B cell (primary cell): ENCODE measurements around the gene ZNF286A. TPM values are rescaled to one million over a fixed set of nuclear protein-coding genes. Genes with fewer than 3 reads are reported as not detected.

Source experiments
- ATAC-seq: fragments of 200-7000 bp; cut with Tn5 transposase; one replicate; pipeline ENCODE4 v1.10.0; 2021; ENCODE audit warnings: low read depth, mild to moderate bottlenecking, moderate number of reproducible peaks, moderate library complexity
- CTCF ChIA-PET: fragments of 350-600 bp; sonication (Branson Sonifier 250); formaldehyde crosslinking; loops from one replicate; lab custom pipeline; 2021; ENCODE audit warnings: antibody characterized with exemption, inconsistent platforms; lab: Charles Lee
- POLR2A ChIA-PET: fragments of 350-600 bp; sonication (Branson Sonifier 250); formaldehyde crosslinking; loops from one replicate; lab custom pipeline; 2021; ENCODE audit warnings: antibody characterized with exemption; lab: Charles Lee
- DNase-seq: peaks from one replicate; pipeline ENCODE4 v3.0.0; 2013
- H2AFZ ChIP-seq: 2 replicates; pipeline ENCODE4 v1.6.1; 2012; ENCODE audit warnings: mild to moderate bottlenecking, low read depth, low read length; ENCODE audit not compliant: insufficient read depth, poor library complexity, severe bottlenecking
- H3K27ac ChIP-seq, 2 donors: 1 replicate in 1 of 2; 2 replicates in 1 of 2; pipeline ENCODE4 v1.5.1; 2012 to 2013; ENCODE audit warnings: low read length in 2 of 2, mild to moderate bottlenecking in 2 of 2, moderate library complexity in 1 of 2
- H3K27me3 ChIP-seq, 4 experiments: fragments of 200-600 bp in 1 of 4; sonication (generic) in 1 of 4; replicated peaks in 1 of 4; 1 replicate in 2 of 4; 2 replicates in 2 of 4; pipeline versions ENCODE4 v1.6.1 to v1.7.0; 2013 to 2016; ENCODE audit warnings: low read length in 3 of 4, mild to moderate bottlenecking in 2 of 4, mixed read lengths in 1 of 4, moderate library complexity in 1 of 4; ENCODE audit not compliant: insufficient read depth in 4 of 4, control insufficient read depth in 3 of 4; ENCODE audit errors: control extremely low read depth in 1 of 4
- H3K36me3 ChIP-seq, 2 experiments: replicated peaks in 1 of 2; 1 replicate in 1 of 2; 2 replicates in 1 of 2; pipeline versions ENCODE4 v1.6.1 to v1.7.1; 2013; ENCODE audit warnings: low read length in 1 of 2; ENCODE audit not compliant: insufficient read depth in 2 of 2, control insufficient read depth in 1 of 2; ENCODE audit errors: control extremely low read depth in 1 of 2, extremely low read depth in 1 of 2
- H3K4me1 ChIP-seq, 2 donors: fragments of 200-600 bp in 1 of 2; sonication (generic) in 1 of 2; 1 replicate in 1 of 2; 2 replicates in 1 of 2; pipeline versions ENCODE4 v1.5.1 to v1.6.1; 2013 to 2017; ENCODE audit warnings: low read length in 2 of 2; ENCODE audit not compliant: control insufficient read depth in 2 of 2, insufficient read depth in 2 of 2
- H3K4me2 ChIP-seq: replicated peaks from 2 replicates; pipeline ENCODE3; 2012; ENCODE audit warnings: mild to moderate bottlenecking, low read depth, low read length; ENCODE audit not compliant: poor library complexity, severe bottlenecking
- H3K4me3 ChIP-seq, 5 experiments: fragments of 200-600 bp in 1 of 5; sonication (generic) in 1 of 5; 1 replicate in 3 of 5; 2 replicates in 2 of 5; pipeline versions ENCODE4 v1.5.1 to v1.7.0; 2011 to 2016; ENCODE audit warnings: low read length in 4 of 5, mild to moderate bottlenecking in 4 of 5, low read depth in 2 of 5, control low read depth in 1 of 5, moderate library complexity in 1 of 5; ENCODE audit not compliant: insufficient read depth in 1 of 5; ENCODE audit errors: control extremely low read depth in 1 of 5, extremely low read depth in 1 of 5
- H3K79me2 ChIP-seq: fragments of 200-600 bp; sonication (generic); one replicate; pipeline ENCODE4 v1.6.0; 2016; ENCODE audit warnings: low read length; ENCODE audit not compliant: control insufficient read depth, insufficient read depth
- H3K9ac ChIP-seq: fragments of 200-600 bp; sonication (generic); 2 replicates; pipeline ENCODE4 v1.6.1; 2017; ENCODE audit warnings: mild to moderate bottlenecking, low read length, moderate library complexity
- H3K9me3 ChIP-seq, 3 donors: one replicate each; pipeline versions ENCODE4 v1.6.1 to v1.7.1; 2013; ENCODE audit warnings: low read length in 2 of 3; ENCODE audit not compliant: control insufficient read depth in 2 of 3, insufficient read depth in 1 of 3; ENCODE audit errors: control extremely low read depth in 1 of 3
- H4K20me1 ChIP-seq: 2 replicates; pipeline ENCODE4 v1.6.0; 2012; ENCODE audit warnings: mild to moderate bottlenecking, low read length; ENCODE audit not compliant: insufficient read depth, control insufficient read depth, poor library complexity, severe bottlenecking
- H3K27ac Mint-ChIP-seq: one replicate; pipeline ENCODE4 v1.8.0; 2021; ENCODE audit warnings: mixed read lengths
- H3K27me3 Mint-ChIP-seq: one replicate; pipeline ENCODE4 v1.8.0; 2021; ENCODE audit warnings: mixed read lengths
- H3K4me1 Mint-ChIP-seq: one replicate; pipeline ENCODE4 v1.8.0; 2021; ENCODE audit warnings: mixed read lengths
- H3K4me3 Mint-ChIP-seq: one replicate; pipeline ENCODE4 v1.8.0; 2021; ENCODE audit warnings: mixed read lengths
- H3K9me3 Mint-ChIP-seq: one replicate; pipeline ENCODE4 v1.8.0; 2022; ENCODE audit warnings: mixed read lengths; ENCODE audit not compliant: insufficient read depth
- EZH2 ChIP-seq: IDR thresholded peaks from 2 replicates; pipeline ENCODE4 v1.6.1; 2012; ENCODE audit warnings: borderline replicate concordance, low read depth, mild to moderate bottlenecking, moderate library complexity, low read length; ENCODE audit not compliant: insufficient read depth, poor library complexity, severe bottlenecking
- WGBS: methylation state at CpG from one replicate; pipeline ENCODE4 v1.1.5; 2013; ENCODE audit warnings: missing lambda C conversion rate; ENCODE audit not compliant: insufficient coverage; 5-methylcytosine and 5-hydroxymethylcytosine counted together
- intact Hi-C: fragments of 100-400 bp; cut with micrococcal nuclease; formaldehyde crosslinking; loops from one replicate; pipeline ENCODE4 v1.10.0; 2022
- polyA plus RNA-seq: library from polyadenylated mRNA; depleted of rRNA; stranded (reverse); fragments of >200 nt; gene quantifications from 2 replicates; pipeline ENCODE4 v1.2.3, GENCODE V29; 2012
- total RNA-seq, 2 donors: library from RNA; stranded (reverse); fragments of 120-200 nt in 1 of 2; gene quantifications; 1 replicate in 1 of 2; 2 replicates in 1 of 2; pipeline versions ENCODE4 v1.2.3 to v1.2.4, GENCODE V29; 2013 to 2022
- TF ChIP-seq, protein P1 (sequence below): fragments of 200-600 bp; IDR thresholded peaks from one replicate; pipeline ENCODE4 v1.8.0; 2022; ENCODE audit warnings: antibody characterized with exemption, mild to moderate bottlenecking

ZNF286A gene
- total and polyA plus RNA-seq, 2 donors (not counting 1 experiment from before 2014, with no cell fraction given) = 7.0 to 30.4 TPM

DNA sequence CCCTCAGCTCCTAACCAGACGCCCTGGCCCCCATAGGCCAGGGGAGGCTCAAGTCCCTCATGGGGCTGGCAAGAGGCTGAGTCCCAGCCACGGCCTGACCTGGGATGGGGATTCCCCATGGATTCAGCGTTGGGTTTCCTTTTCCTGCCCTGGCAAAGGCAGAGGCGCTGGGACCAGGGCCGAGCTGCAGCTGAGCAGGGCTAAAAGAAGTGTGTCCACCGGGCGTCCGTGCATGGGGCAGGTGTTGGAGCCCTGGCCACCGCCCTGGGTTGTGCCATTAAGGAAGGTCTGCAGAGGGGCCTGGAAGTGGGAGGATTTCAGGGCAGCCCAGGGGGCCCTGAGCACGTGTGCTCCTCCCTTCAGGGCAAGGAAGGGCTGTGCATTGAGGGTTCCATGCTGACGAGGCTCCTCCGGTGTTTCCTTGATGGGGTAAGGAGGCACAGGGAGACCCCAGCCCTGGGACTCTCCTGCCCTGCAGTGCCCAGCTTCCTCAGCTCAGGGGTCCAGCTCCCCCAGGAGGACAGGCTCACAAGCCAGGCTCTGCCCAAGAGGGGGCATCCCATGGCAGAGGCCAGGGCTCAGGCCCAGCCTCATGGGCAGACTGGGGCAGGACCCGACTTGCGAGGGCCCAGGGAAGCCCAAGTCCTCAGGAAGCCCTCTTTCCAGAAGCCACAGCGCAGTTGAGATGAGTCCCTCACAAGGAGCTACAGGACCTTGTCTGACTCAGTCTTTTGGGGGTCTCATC lies 42.7 kb downstream of the ZNF286A start:
- TF ChIP-seq, protein P1, sequence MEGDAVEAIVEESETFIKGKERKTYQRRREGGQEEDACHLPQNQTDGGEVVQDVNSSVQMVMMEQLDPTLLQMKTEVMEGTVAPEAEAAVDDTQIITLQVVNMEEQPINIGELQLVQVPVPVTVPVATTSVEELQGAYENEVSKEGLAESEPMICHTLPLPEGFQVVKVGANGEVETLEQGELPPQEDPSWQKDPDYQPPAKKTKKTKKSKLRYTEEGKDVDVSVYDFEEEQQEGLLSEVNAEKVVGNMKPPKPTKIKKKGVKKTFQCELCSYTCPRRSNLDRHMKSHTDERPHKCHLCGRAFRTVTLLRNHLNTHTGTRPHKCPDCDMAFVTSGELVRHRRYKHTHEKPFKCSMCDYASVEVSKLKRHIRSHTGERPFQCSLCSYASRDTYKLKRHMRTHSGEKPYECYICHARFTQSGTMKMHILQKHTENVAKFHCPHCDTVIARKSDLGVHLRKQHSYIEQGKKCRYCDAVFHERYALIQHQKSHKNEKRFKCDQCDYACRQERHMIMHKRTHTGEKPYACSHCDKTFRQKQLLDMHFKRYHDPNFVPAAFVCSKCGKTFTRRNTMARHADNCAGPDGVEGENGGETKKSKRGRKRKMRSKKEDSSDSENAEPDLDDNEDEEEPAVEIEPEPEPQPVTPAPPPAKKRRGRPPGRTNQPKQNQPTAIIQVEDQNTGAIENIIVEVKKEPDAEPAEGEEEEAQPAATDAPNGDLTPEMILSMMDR = no peak
- TF ChIP-seq EZH2 = no peak
- ChIA-PET CTCF (no interaction called here), POLR2A (no interaction called here)
- Histone ChIP-seq H3K27ac (no peak overlapping the region), H3K27me3 (no peaks in the 10 kb centered on the region), H3K4me1 (no peaks in the 10 kb centered on the region), H3K36me3 (no peaks in the 10 kb centered on the region), H3K4me2 (no peak overlapping the region), H3K4me3 (no peak overlapping the region), H3K9ac (no peak overlapping the region), H3K9me3 (peaks cover 0 to 2% (median 0%) of the 10 kb centered on the region in 3 donors), H2AFZ (no peak overlapping the region), H4K20me1 (no peaks in the 10 kb centered on the region), H3K79me2 (no peaks in the 10 kb centered on the region)
- no peak overlapping the region for H3K4me3 Mint-ChIP-seq
- DNase-seq (no peak), ATAC-seq (no peak)
- no peaks in the 10 kb centered on the region for H3K9me3 Mint-ChIP-seq
- H3K27ac Mint-ChIP-seq = no peak overlapping the region
- 85% methylated on average over 15 of the region's 15 CpGs for WGBS
- H3K27me3 Mint-ChIP-seq = peaks cover 4% of the 10 kb centered on the region
- intact Hi-C loops = no loop called here
- no peaks in the 10 kb centered on the region for H3K4me1 Mint-ChIP-seq

- Mint-ChIP-seq H3K4me1 (peaks cover under 1% of the 10 kb centered on the region), H3K27me3 (peaks cover 5% of the 10 kb centered on the region), H3K9me3 (no peaks in the 10 kb centered on the region), H3K4me3 (no peak overlapping the region), H3K27ac (no peak overlapping the region)
- intact Hi-C loops = no loop called here
- H3K36me3 ChIP-seq = no peaks in the 10 kb centered on the region
- TF ChIP-seq, protein P1 = no peak
- no peak for TF ChIP-seq EZH2
- H4K20me1 ChIP-seq = no peaks in the 10 kb centered on the region
- no peaks in the 10 kb centered on the region for H3K79me2 ChIP-seq
- no peak overlapping the region for H3K4me2 ChIP-seq
- no peak for DNase-seq
- no peak overlapping the region for H3K9ac ChIP-seq
- H2AFZ ChIP-seq = no peak overlapping the region
- CTCF ChIA-PET = no interaction called here
- no peak overlapping the region for H3K4me3 ChIP-seq
- WGBS = 98% methylated on average over 6 of the region's 7 CpGs
- no peak overlapping the region for H3K27ac ChIP-seq
- no peaks in the 10 kb centered on the region for H3K4me1 ChIP-seq
- ATAC-seq = no peak
- POLR2A ChIA-PET = no interaction called here
- no peaks in the 10 kb centered on the region for H3K27me3 ChIP-seq
- peaks cover 0 to 2% (median 0%) of the 10 kb centered on the region in 3 donors for H3K9me3 ChIP-seq
Measured at GRCh38 chr17:15742921-15743320, 43.4 kb downstream of the ZNF286A start.
